Omental fat pad (tissue), 4 donors: ENCODE results near the gene FGGY. TPM values are rescaled to one million over a fixed set of nuclear protein-coding genes. Genes with fewer than 3 reads are reported as not detected.

ENCODE experiments used
- ATAC-seq: fragments of 150-250 bp; one replicate; pipeline ENCODE4 v1.9.1; 2016; ENCODE audit warnings: mild to moderate bottlenecking, moderate library complexity; ENCODE audit not compliant: low FRiP score
- DNase-seq: peaks from one replicate; pipeline ENCODE4 v3.0.0-alpha.2; 2019; ENCODE audit warnings: low spot score
- CTCF ChIP-seq, 3 donors: fragments of 450-650 bp; IDR thresholded peaks; one replicate each; pipeline ENCODE4 v1.5.1; 2016 to 2017; ENCODE audit warnings: antibody characterized with exemption in 3 of 3, mild to moderate bottlenecking in 3 of 3, moderate library complexity in 2 of 3
- total RNA-seq, 4 donors: library from RNA; depleted of rRNA; stranded (reverse); fragments of >200 nt; gene quantifications; one replicate each; pipeline ENCODE4 v1.1.0, GENCODE V29; 2016

Gene FGGY
- total RNA-seq, 4 donors from 2014 or later: 4.9 to 20.6 (median 10.7) TPM

- ATAC-seq (no peak), DNase-seq (no peak)
- no peak for TF ChIP-seq CTCF (IDR thresholded peaks at IDR 0.05)
These were observed 25.9 kb downstream of the FGGY start for GRCh38 chr1:59322814-59323213.

GRCh38 chr1:59323879-59324278 is 27.0 kb downstream of the FGGY start:
- DNase-seq: no peak
- ATAC-seq: no peak
- TF ChIP-seq CTCF (IDR thresholded peaks at IDR 0.05): no peak

- TF ChIP-seq CTCF (IDR thresholded peaks at IDR 0.05): no peak
- no peak for ATAC-seq
- no peak for DNase-seq
These were observed 31.5 kb downstream of the FGGY start for GRCh38 chr1:59328353-59328752.

- no peak for ATAC-seq
- no peak for DNase-seq
- TF ChIP-seq CTCF (IDR thresholded peaks at IDR 0.05): no peak
These were observed 32.6 kb downstream of the FGGY start for GRCh38 chr1:59329412-59330053.

GRCh38 chr1:59331686-59332620 is 35.1 kb downstream of the FGGY start:
- TF ChIP-seq CTCF (IDR thresholded peaks at IDR 0.05): no peak
- no peak for ATAC-seq
- DNase-seq: no peak

GRCh38 chr1:59332983-59333382 is 36.1 kb downstream of the FGGY start:
- DNase-seq (no peak), ATAC-seq (no peak)
- no peak for TF ChIP-seq CTCF (IDR thresholded peaks at IDR 0.05)
